Psoas muscle (tissue), 8 donors: ENCODE results near the gene COX7C. TPM values are rescaled to one million over a fixed set of nuclear protein-coding genes. Genes with fewer than 3 reads are reported as not detected.

Experiments used
- ATAC-seq, 4 donors: fragments of 200-7000 bp; cut with Tn5 transposase; one replicate each; pipeline ENCODE4 v1.9.1; 2020; ENCODE audit warnings: moderate library complexity in 3 of 4, mild to moderate bottlenecking in 2 of 4
- DNase-seq, 2 donors: peaks; one replicate each; pipeline ENCODE4 v3.0.0-alpha.2; 2020
- H3K27ac ChIP-seq: fragments of 200-600 bp; one replicate; pipeline ENCODE4 v1.8.0; 2022
- H3K27me3 ChIP-seq, 3 donors: fragments of 200-600 bp in 1 of 3; one replicate each; pipeline versions ENCODE4 v1.6.1 to v1.8.0; 2013 to 2022; ENCODE audit warnings: low read length in 2 of 3, mild to moderate bottlenecking in 2 of 3, moderate library complexity in 1 of 3; ENCODE audit not compliant: insufficient read depth in 3 of 3
- H3K36me3 ChIP-seq, 2 donors: fragments of 200-600 bp in 1 of 2; one replicate each; pipeline versions ENCODE4 v1.6.1 to v1.8.0; 2013 to 2022; ENCODE audit warnings: low read depth in 1 of 2, mild to moderate bottlenecking in 1 of 2, moderate library complexity in 1 of 2; ENCODE audit not compliant: insufficient read depth in 1 of 2
- H3K4me1 ChIP-seq: fragments of 200-600 bp; one replicate; pipeline ENCODE4 v1.8.0; 2022
- H3K4me3 ChIP-seq: fragments of 200-600 bp; one replicate; pipeline ENCODE4 v1.8.0; 2022; ENCODE audit warnings: mild to moderate bottlenecking
- H3K9me3 ChIP-seq: fragments of 200-600 bp; one replicate; pipeline ENCODE4 v1.8.0; 2022
- WGBS, 3 donors: extraction: QIAGEN DNeasy Blood & Tissue Kit; methylation state at CpG; one replicate each; pipeline versions ENCODE4 v1.1.6 to v1.1.7; 2013; 5-methylcytosine and 5-hydroxymethylcytosine counted together
- intact Hi-C, 2 donors: fragments of 100-400 bp; cut with DNase I; formaldehyde crosslinking; loops; one replicate each; pipeline versions ENCODE4 v1.11.0 to v1.14.2; 2022
- polyA plus RNA-seq, 3 donors: library from polyadenylated mRNA; stranded (reverse); fragments of 200-250 nt; gene quantifications; one replicate each; pipeline ENCODE4 v1.2.3, GENCODE V29; 2013
- total RNA-seq, 4 donors: library from RNA; stranded (reverse); fragmentation: NEBNext Ultra II Directional in 2 of 4; extraction: Animal tissue kit (Norgen Biotek cat#: 25700) in 2 of 4; gene quantifications; one replicate each; pipeline versions ENCODE4 v1.2.1 to v1.2.4, GENCODE V29; 2021 to 2023
- TF ChIP-seq, protein P1 (sequence below): fragments of 200-600 bp; IDR thresholded peaks from one replicate; pipeline ENCODE4 v1.8.0; 2022; ENCODE audit warnings: antibody characterized with exemption
- donor health status: healthy with polysubstance abuse.
- donor health status: DM: no; HTN: no; CAD: no; lungs with moderate emphysema.
- donor health status: Bipolar disorder and iron deficiency.
- donor health status: healthy.
- donor health status: DM: yes; HTN: yes; CAD: no.
- donor health status: DM: no; HTN: no; CAD: no.
- donor health status: DM: no; HTN: no; CAD: no.
- donor health status: DM: yes; HTN: yes; CAD: no.

The COX7C gene
- total and polyA plus RNA-seq, 7 donors, result 865 to 1,782 (median 1,220) TPM

GRCh38 chr5:86664173-86664572, 46.4 kb downstream of the COX7C start:
- DNase-seq, result no peak
- 81 to 86% (median 85%) methylated on average over 2 of the region's 2 CpGs for WGBS, 3 donors
- H3K27ac ChIP-seq, result no peak overlapping the region
- no peaks in the 10 kb centered on the region for H3K36me3 ChIP-seq
- intact Hi-C loops, result no loop called here
- H3K9me3 ChIP-seq, result no peaks in the 10 kb centered on the region
- TF ChIP-seq, protein P1, sequence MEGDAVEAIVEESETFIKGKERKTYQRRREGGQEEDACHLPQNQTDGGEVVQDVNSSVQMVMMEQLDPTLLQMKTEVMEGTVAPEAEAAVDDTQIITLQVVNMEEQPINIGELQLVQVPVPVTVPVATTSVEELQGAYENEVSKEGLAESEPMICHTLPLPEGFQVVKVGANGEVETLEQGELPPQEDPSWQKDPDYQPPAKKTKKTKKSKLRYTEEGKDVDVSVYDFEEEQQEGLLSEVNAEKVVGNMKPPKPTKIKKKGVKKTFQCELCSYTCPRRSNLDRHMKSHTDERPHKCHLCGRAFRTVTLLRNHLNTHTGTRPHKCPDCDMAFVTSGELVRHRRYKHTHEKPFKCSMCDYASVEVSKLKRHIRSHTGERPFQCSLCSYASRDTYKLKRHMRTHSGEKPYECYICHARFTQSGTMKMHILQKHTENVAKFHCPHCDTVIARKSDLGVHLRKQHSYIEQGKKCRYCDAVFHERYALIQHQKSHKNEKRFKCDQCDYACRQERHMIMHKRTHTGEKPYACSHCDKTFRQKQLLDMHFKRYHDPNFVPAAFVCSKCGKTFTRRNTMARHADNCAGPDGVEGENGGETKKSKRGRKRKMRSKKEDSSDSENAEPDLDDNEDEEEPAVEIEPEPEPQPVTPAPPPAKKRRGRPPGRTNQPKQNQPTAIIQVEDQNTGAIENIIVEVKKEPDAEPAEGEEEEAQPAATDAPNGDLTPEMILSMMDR, result no peak
- no peaks in the 10 kb centered on the region for H3K4me1 ChIP-seq
- ATAC-seq, result no peak
- H3K27me3 ChIP-seq, result no peaks in the 10 kb centered on the region
- H3K4me3 ChIP-seq, result no peak overlapping the region

DNA sequence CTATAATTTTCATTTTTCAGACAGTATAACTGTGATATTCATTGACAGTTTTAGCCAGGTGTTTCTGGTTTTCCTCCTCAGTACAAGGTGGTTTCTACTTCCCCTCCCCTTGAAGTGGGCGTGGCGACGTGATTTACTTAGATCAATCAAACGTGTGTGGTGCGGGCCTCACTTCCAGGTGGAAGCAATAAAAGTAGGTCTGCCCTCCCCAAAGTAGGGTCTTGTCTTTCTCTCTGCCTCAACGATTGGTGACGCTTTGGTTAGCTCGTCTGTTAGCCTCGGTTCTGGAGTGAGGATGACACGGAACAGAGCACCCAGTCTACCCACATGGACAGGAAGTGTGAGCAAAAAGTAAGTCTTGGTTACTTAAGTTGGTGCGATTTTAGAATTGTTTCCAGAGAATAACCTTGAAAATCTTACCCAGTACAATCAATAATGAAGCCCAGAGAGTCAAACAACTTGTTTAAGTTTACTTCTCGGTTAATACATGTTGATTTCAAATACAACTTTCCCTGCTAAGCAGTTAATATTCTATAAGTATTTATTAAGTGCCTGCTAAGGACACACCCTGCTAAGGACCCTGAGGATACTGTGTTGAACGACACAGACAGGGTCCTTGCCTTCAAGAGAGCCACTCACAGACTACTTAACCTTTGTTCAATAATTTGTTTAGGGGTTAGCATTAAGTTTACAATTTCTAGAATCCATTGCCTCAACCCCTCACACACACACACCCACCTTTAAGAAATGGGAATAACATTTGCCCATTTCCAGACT, 48.4 kb downstream of the COX7C start:
- H3K4me3 ChIP-seq, result no peak overlapping the region
- intact Hi-C loops, result no loop called here
- no peaks in the 10 kb centered on the region for H3K4me1 ChIP-seq
- no peak for ATAC-seq
- no peaks in the 10 kb centered on the region for H3K9me3 ChIP-seq
- H3K36me3 ChIP-seq, result no peaks in the 10 kb centered on the region
- no peak for DNase-seq
- TF ChIP-seq, protein P1, result no peak
- H3K27me3 ChIP-seq, result no peaks in the 10 kb centered on the region
- H3K27ac ChIP-seq, result no peak overlapping the region
- 70 to 72% (median 71%) methylated on average over 13 of the region's 13 CpGs for WGBS, 3 donors

GRCh38 chr5:86666981-86667380, 49.2 kb downstream of the COX7C start:
- Histone ChIP-seq H3K4me3 (no peak overlapping the region), H3K36me3 (no peaks in the 10 kb centered on the region), H3K27me3 (peaks cover 0 to 4% (median 0%) of the 10 kb centered on the region in 3 donors), H3K9me3 (no peaks in the 10 kb centered on the region), H3K4me1 (no peaks in the 10 kb centered on the region), H3K27ac (no peak overlapping the region)
- TF ChIP-seq, protein P1, result no peak
- ATAC-seq, result no peak
- no peak for DNase-seq
- intact Hi-C loops, result no loop called here
- WGBS, 3 donors, result 81 to 89% (median 84%) methylated on average over 3 of the region's 3 CpGs
